ENCODE measurements around the gene TRIM61.
"Not testable (repeated sequence)": the region's sequence is repeated elsewhere in the genome, so short reads cannot be mapped to it uniquely, and the experiment has no call there.

The TRIM61 gene

GRCh38 chr4:164955107-164955805, 22.2 kb downstream of the TRIM61 start:
- no peaks in the 10 kb centered on the region for H3K9me3 ChIP-seq (ENCODE audit: control insufficient read depth, low read depth, low read length)
- H3K4me1 ChIP-seq (ENCODE audit: control insufficient read depth, low read depth, low read length): peaks cover 4% of the 10 kb centered on the region
- no peak overlapping the region for H3K9ac ChIP-seq (ENCODE audit: low read length)
- no peak overlapping the region for H3K4me3 ChIP-seq (ENCODE audit: low read length)
- H3K27ac ChIP-seq (ENCODE audit: low read length): no peak overlapping the region
- H3K27me3 ChIP-seq (ENCODE audit: control insufficient read depth, insufficient read depth, low read length): no peaks in the 10 kb centered on the region
- H3K36me3 ChIP-seq (ENCODE audit: control insufficient read depth, low read depth, low read length): no peaks in the 10 kb centered on the region

GRCh38 chr4:164952551-164952950, 24.9 kb downstream of the TRIM61 start:
- H3K27ac ChIP-seq (ENCODE audit: low read length): no peak overlapping the region
- no peaks in the 10 kb centered on the region for H3K36me3 ChIP-seq (ENCODE audit: control insufficient read depth, low read depth, low read length)
- no peak overlapping the region for H3K4me3 ChIP-seq (ENCODE audit: low read length)
- no peaks in the 10 kb centered on the region for H3K4me1 ChIP-seq (ENCODE audit: control insufficient read depth, low read depth, low read length)
- no peak overlapping the region for H3K9ac ChIP-seq (ENCODE audit: low read length)
- H3K9me3 ChIP-seq (ENCODE audit: control insufficient read depth, low read depth, low read length): no peaks in the 10 kb centered on the region
- no peaks in the 10 kb centered on the region for H3K27me3 ChIP-seq (ENCODE audit: control insufficient read depth, insufficient read depth, low read length)

- Histone ChIP-seq H3K27ac (ENCODE audit: low read length) (no peak overlapping the region), H3K36me3 (ENCODE audit: control insufficient read depth, low read depth, low read length) (no peaks in the 10 kb centered on the region), H3K27me3 (ENCODE audit: control insufficient read depth, insufficient read depth, low read length) (no peaks in the 10 kb centered on the region), H3K4me1 (ENCODE audit: control insufficient read depth, low read depth, low read length) (no peaks in the 10 kb centered on the region), H3K4me3 (ENCODE audit: low read length) (no peak overlapping the region), H3K9ac (ENCODE audit: low read length) (no peak overlapping the region), H3K9me3 (ENCODE audit: control insufficient read depth, low read depth, low read length) (no peaks in the 10 kb centered on the region)
Measured at GRCh38 chr4:164949448-164950143, 27.9 kb downstream of the TRIM61 start.

DNA sequence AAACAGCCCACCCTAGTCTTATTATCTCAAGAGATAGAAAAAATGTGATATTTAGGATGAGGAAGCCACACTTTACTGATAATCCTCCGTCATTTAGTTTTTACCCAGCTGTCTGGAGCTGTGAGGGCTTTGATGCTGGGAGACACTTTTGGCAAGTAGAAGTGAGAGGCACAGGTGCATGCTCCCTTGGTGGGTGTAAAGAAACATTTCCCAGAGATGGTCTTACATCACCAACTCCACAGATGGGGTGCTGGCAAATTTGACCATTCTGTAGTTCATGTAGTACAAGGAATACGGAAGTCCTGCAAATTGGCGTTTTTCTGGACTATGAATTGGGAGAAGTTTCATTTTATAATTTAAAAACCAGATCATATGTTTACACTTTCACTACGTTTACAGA, 28.5 kb downstream of the TRIM61 start:
- Histone ChIP-seq H3K9me3 (ENCODE audit: control insufficient read depth, low read depth, low read length) (no peaks in the 10 kb centered on the region), H3K27ac (ENCODE audit: low read length) (no peak overlapping the region), H3K9ac (ENCODE audit: low read length) (no peak overlapping the region), H3K27me3 (ENCODE audit: control insufficient read depth, insufficient read depth, low read length) (no peaks in the 10 kb centered on the region), H3K36me3 (ENCODE audit: control insufficient read depth, low read depth, low read length) (no peaks in the 10 kb centered on the region), H3K4me1 (ENCODE audit: control insufficient read depth, low read depth, low read length) (no peaks in the 10 kb centered on the region), H3K4me3 (ENCODE audit: low read length) (no peak overlapping the region)

- H3K27me3 ChIP-seq (ENCODE audit: control insufficient read depth, insufficient read depth, low read length); H3K27ac ChIP-seq (ENCODE audit: low read length); H3K9ac ChIP-seq (ENCODE audit: low read length); H3K4me3 ChIP-seq (ENCODE audit: low read length); H3K36me3 ChIP-seq (ENCODE audit: control insufficient read depth, low read depth, low read length); H3K9me3 ChIP-seq (ENCODE audit: control insufficient read depth, low read depth, low read length); H3K4me1 ChIP-seq (ENCODE audit: control insufficient read depth, low read depth, low read length): not testable (repeated sequence)
Measured at GRCh38 chr4:164948006-164948405, 29.5 kb downstream of the TRIM61 start.

DNA sequence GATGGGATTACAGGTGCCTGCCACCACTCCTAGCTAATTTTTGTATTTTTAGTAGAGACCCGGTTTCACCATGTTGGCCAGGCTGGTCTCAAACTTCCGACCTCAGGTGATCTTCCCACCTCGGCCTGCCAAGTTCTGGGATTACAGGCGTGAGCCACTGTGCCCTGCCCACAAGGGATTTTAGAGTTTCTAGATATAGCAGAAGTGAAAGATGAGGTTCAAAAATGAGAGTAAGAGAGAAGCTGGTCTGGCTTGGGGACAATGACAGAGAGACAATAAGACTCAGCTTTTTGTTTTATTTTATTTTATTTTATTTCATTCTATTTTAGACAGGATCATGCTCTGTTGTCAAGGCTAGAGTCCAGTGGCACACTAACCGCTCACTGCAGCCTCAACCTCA, 30.6 kb downstream of the TRIM61 start:
- no peaks in the 10 kb centered on the region for H3K4me1 ChIP-seq (ENCODE audit: control insufficient read depth, low read depth, low read length)
- no peaks in the 10 kb centered on the region for H3K36me3 ChIP-seq (ENCODE audit: control insufficient read depth, low read depth, low read length)

GRCh38 chr4:164945146-164945545, 32.3 kb downstream of the TRIM61 start:
- no peaks in the 10 kb centered on the region for H3K9me3 ChIP-seq (ENCODE audit: control insufficient read depth, low read depth, low read length)
- no peaks in the 10 kb centered on the region for H3K4me1 ChIP-seq (ENCODE audit: control insufficient read depth, low read depth, low read length)
- no peak overlapping the region for H3K4me3 ChIP-seq (ENCODE audit: low read length)

More for the DNA sequence above, 30.6 kb downstream of the TRIM61 start:
- no peak overlapping the region for H3K4me3 ChIP-seq (ENCODE audit: low read length)
- no peaks in the 10 kb centered on the region for H3K27me3 ChIP-seq (ENCODE audit: control insufficient read depth, insufficient read depth, low read length)
- no peaks in the 10 kb centered on the region for H3K9me3 ChIP-seq (ENCODE audit: control insufficient read depth, low read depth, low read length)
- H3K9ac ChIP-seq (ENCODE audit: low read length): no peak overlapping the region
- H3K27ac ChIP-seq (ENCODE audit: low read length): no peak overlapping the region

DNA sequence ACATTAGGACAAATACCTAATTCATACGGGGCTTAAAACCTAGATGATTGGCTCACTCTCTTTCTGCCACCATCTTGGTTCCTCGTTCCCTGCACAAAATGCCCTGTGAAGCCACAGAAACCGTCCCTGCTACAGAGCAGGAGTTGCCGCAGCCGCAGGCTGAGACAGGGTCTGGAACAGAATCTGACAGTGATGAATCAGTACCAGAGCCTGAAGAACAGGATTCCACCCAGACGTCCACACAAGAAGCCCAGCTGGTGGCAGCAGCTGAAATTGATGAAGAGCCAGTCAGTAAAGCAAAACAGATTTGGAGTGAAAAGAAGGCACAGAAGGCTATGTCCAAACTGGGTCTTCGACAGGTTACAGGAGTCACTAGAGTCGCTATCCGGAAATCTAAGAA, 34.3 kb downstream of the TRIM61 start:
- no peaks in the 10 kb centered on the region for H3K9me3 ChIP-seq (ENCODE audit: control insufficient read depth, low read depth, low read length)
- no peak overlapping the region for H3K9ac ChIP-seq (ENCODE audit: low read length)
- no peak overlapping the region for H3K4me3 ChIP-seq (ENCODE audit: low read length)
- no peaks in the 10 kb centered on the region for H3K36me3 ChIP-seq (ENCODE audit: control insufficient read depth, low read depth, low read length)
- H3K4me1 ChIP-seq (ENCODE audit: control insufficient read depth, low read depth, low read length): no peaks in the 10 kb centered on the region
- no peaks in the 10 kb centered on the region for H3K27me3 ChIP-seq (ENCODE audit: control insufficient read depth, insufficient read depth, low read length)
- H3K27ac ChIP-seq (ENCODE audit: low read length): no peak overlapping the region

More at GRCh38 chr4:164945146-164945545, 32.3 kb downstream of the TRIM61 start:
- H3K9ac ChIP-seq (ENCODE audit: low read length): no peak overlapping the region
- H3K36me3 ChIP-seq (ENCODE audit: control insufficient read depth, low read depth, low read length): no peaks in the 10 kb centered on the region
- H3K27me3 ChIP-seq (ENCODE audit: control insufficient read depth, insufficient read depth, low read length): no peaks in the 10 kb centered on the region
- H3K27ac ChIP-seq (ENCODE audit: low read length): no peak overlapping the region

GRCh38 chr4:164937576-164938270, 39.7 kb downstream of the TRIM61 start:
- no peak overlapping the region for H3K27ac ChIP-seq (ENCODE audit: low read length)

GRCh38 chr4:164935865-164936606, 41.4 kb downstream of the TRIM61 start:
- H3K36me3 ChIP-seq (ENCODE audit: control insufficient read depth, low read depth, low read length); H3K27ac ChIP-seq (ENCODE audit: low read length); H3K9ac ChIP-seq (ENCODE audit: low read length); H3K9me3 ChIP-seq (ENCODE audit: control insufficient read depth, low read depth, low read length); H3K27me3 ChIP-seq (ENCODE audit: control insufficient read depth, insufficient read depth, low read length); H3K4me3 ChIP-seq (ENCODE audit: low read length): not testable (repeated sequence)
- H3K4me1 ChIP-seq (ENCODE audit: control insufficient read depth, low read depth, low read length): peaks cover 20% of the 10 kb centered on the region

More at GRCh38 chr4:164937576-164938270, 39.7 kb downstream of the TRIM61 start:
- Histone ChIP-seq H3K9me3 (ENCODE audit: control insufficient read depth, low read depth, low read length) (no peaks in the 10 kb centered on the region), H3K27me3 (ENCODE audit: control insufficient read depth, insufficient read depth, low read length) (no peaks in the 10 kb centered on the region), H3K4me3 (ENCODE audit: low read length) (no peak overlapping the region), H3K9ac (ENCODE audit: low read length) (no peak overlapping the region), H3K4me1 (ENCODE audit: control insufficient read depth, low read depth, low read length) (peaks cover 14% of the 10 kb centered on the region), H3K36me3 (ENCODE audit: control insufficient read depth, low read depth, low read length) (no peaks in the 10 kb centered on the region)

DNA sequence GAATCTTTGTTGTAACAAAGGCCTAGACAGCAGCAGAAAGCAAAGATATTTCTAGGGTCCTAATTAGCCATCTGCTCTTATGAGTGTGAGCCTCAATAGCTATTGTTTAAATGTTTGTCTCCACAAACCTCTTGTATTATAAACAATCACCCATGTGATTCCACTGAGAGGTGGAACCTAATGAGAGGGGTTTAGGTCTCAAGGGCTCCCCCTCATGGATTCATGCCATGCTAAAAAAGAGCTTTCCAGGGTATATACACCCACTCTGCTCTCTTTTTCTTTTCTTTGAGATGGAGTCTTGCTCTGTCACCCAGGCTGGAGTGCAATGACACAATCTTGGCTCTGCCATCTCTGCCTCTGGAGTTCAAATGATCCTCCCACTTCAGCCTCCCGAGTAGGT, 42.1 kb downstream of the TRIM61 start:
- H3K9ac ChIP-seq (ENCODE audit: low read length): no peak overlapping the region
- no peaks in the 10 kb centered on the region for H3K9me3 ChIP-seq (ENCODE audit: control insufficient read depth, low read depth, low read length)
- no peaks in the 10 kb centered on the region for H3K36me3 ChIP-seq (ENCODE audit: control insufficient read depth, low read depth, low read length)
- H3K27ac ChIP-seq (ENCODE audit: low read length): no peak overlapping the region
- peaks cover 20% of the 10 kb centered on the region for H3K4me1 ChIP-seq (ENCODE audit: control insufficient read depth, low read depth, low read length)
- no peaks in the 10 kb centered on the region for H3K27me3 ChIP-seq (ENCODE audit: control insufficient read depth, insufficient read depth, low read length)
- H3K4me3 ChIP-seq (ENCODE audit: low read length): no peak overlapping the region

Measured in iPS-18a (cell line).